ENCODE measurements around the gene RRM2.

DNA sequence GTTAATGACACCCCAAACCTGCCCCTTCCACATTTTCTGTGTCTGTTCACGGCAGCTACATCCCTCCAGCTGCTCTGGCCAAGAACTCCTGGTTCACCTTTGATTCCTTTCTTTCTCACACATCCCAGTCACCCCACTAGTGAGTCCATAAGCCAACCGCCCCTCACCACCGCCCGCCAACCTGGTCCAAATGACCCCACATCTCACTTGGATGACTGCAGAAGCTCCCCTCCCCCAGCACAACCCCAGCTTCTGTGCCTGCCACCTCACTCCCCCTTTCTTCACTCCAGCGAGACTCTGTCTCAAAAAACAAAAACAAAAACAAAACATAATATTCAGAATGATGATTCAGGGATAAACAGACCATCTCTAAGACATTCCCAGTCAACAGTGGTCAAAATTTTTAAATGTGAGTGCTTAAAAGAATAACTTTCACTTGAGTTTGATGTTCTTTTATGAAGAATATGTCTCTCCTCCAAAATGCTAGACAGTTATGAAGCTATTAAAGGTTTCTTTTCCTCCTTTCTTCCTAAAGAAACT is 45.5 kb upstream of the RRM2 start:
- TF ChIP-seq, protein P1, sequence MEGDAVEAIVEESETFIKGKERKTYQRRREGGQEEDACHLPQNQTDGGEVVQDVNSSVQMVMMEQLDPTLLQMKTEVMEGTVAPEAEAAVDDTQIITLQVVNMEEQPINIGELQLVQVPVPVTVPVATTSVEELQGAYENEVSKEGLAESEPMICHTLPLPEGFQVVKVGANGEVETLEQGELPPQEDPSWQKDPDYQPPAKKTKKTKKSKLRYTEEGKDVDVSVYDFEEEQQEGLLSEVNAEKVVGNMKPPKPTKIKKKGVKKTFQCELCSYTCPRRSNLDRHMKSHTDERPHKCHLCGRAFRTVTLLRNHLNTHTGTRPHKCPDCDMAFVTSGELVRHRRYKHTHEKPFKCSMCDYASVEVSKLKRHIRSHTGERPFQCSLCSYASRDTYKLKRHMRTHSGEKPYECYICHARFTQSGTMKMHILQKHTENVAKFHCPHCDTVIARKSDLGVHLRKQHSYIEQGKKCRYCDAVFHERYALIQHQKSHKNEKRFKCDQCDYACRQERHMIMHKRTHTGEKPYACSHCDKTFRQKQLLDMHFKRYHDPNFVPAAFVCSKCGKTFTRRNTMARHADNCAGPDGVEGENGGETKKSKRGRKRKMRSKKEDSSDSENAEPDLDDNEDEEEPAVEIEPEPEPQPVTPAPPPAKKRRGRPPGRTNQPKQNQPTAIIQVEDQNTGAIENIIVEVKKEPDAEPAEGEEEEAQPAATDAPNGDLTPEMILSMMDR (optimal IDR thresholded peaks at IDR 0.05 in 1 of 3, IDR thresholded peaks at IDR 0.05 in 1 of 3, conservative IDR thresholded peaks at IDR 0.05 in 1 of 3; ENCODE audit: extremely low read depth in 1 of 3, insufficient read depth in 2 of 3, low read length in 3 of 3), result no peak
- no peak for TF ChIP-seq EZH2 (IDR thresholded peaks at IDR 0.05; ENCODE audit: low read length)
